Measurements from ENCODE around the gene LRFN2. TPM values are rescaled to one million over a fixed set of nuclear protein-coding genes. Genes with fewer than 3 reads are reported as not detected.

LRFN2 gene
- under 1 TPM in 1 of 2 donors, not detected in 1; 0.06 TPM for total RNA-seq
- under 1 TPM in 1 of 2 donors, not detected in 1; 0.01 TPM for polyA plus RNA-seq
- long read RNA-seq, donor 1, result 0 reads
- long read RNA-seq, donor 2, result 0 reads
- long read RNA-seq, donor 3, result 0 reads
- long read RNA-seq, donor 4, result 0 reads
- long read RNA-seq, donor 5, result 0 reads

DNA sequence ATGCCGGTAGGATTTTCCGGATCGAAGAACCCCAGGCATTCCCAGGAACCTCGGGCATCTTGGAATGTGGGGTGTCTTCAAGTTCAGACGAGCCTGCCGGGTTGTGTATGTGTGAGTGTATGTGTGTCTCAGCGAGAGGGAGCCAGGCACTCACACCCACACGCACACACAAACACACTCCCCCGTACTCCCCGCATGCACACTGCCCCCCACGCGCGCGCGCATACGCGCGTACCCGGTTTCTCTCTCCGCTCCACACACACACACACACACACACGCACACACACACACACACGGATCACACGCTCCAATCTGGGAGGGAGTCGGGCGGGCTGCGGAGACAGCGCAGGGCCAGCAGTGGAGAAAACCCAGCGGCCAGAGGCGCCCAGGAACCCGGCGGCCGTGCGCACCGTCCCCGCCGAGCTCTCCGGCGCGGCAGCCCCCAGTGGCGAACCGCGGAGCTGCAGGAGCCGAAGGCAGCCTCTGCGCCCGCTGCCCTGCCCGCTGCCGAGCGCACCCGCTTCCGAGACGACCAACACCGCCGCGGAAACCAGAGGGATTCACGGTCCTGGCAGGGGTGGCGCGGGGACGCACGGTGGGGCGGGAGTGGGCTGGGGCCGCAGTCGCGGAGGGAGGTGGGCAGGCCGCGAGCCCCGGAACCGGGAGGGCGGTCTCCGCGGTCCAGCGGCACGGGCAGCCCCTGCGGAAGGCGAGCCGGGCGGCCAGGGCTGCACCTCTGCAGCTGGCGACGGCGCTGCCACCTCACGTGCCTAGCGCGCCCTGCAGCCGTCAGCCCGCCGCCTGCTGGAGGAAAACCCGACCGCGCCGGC lies at the start of gene LRFN2:
LRFN2 (minus strand) TSS at position 125 of the 830 bp plus-strand sequence.
- peaks cover 0 to 10% (median 5%) of the 10 kb centered on the region in 5 donors for H3K4me1 ChIP-seq (ENCODE audit: control insufficient read depth in 5 of 5, insufficient read depth in 5 of 5, low read length in 5 of 5)
- H3K36me3 ChIP-seq (ENCODE audit: control insufficient read depth in 4 of 4, insufficient read depth in 4 of 4, low read length in 4 of 4), result no peaks in the 10 kb centered on the region
- ATAC-seq (ENCODE audit: insufficient read depth, low FRiP score) (peak; percentile 91), DNase-seq (peak; percentile 81 to 86 (median 85))
- no peak within 1 kb of the TSS for H3K9ac ChIP-seq (ENCODE audit: insufficient read depth in 1 of 2, low read length in 2 of 2)
- WGBS, 2 donors, result 1% methylated on average over 59 to 89 of the region's 89 CpGs
- TF ChIP-seq, protein P1, sequence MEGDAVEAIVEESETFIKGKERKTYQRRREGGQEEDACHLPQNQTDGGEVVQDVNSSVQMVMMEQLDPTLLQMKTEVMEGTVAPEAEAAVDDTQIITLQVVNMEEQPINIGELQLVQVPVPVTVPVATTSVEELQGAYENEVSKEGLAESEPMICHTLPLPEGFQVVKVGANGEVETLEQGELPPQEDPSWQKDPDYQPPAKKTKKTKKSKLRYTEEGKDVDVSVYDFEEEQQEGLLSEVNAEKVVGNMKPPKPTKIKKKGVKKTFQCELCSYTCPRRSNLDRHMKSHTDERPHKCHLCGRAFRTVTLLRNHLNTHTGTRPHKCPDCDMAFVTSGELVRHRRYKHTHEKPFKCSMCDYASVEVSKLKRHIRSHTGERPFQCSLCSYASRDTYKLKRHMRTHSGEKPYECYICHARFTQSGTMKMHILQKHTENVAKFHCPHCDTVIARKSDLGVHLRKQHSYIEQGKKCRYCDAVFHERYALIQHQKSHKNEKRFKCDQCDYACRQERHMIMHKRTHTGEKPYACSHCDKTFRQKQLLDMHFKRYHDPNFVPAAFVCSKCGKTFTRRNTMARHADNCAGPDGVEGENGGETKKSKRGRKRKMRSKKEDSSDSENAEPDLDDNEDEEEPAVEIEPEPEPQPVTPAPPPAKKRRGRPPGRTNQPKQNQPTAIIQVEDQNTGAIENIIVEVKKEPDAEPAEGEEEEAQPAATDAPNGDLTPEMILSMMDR (IDR thresholded peaks at IDR 0.05; ENCODE audit: control extremely low read depth, extremely low read depth), result peak; percentile 15
- H3K27me3 ChIP-seq (ENCODE audit: control insufficient read depth in 3 of 3, insufficient read depth in 3 of 3, low read length in 2 of 3), result peaks cover 6 to 46% (median 36%) of the 10 kb centered on the region in 3 donors
- H3K4me3 ChIP-seq, result peak within 1 kb of the TSS; percentile 30
- peaks cover 0 to 3% (median 0%) of the 10 kb centered on the region in 4 donors for H3K9me3 ChIP-seq (ENCODE audit: control insufficient read depth in 4 of 4, insufficient read depth in 3 of 4, low read length in 3 of 4)
- no peak within 1 kb of the TSS for H3K27ac ChIP-seq (ENCODE audit: low read depth in 1 of 2, low read length in 1 of 2)

DNA sequence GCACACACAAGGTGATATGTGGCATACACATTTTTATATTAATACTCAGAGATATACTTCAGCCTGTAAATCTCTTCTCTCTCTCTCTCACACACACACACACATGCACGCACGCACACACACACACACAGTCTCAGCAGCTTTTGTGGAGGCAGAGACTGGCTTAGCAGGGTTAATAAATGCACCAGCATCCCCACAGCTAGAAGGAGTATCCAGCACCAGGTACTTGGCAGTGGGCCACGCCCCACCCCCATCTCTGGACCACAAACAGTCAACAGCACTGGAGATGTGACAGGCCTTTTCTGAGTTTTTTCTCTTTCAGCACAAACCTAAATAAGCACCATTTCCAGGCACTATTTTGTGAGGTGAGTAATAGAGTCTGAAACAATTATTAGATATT lies 47.3 kb upstream of the LRFN2 start:
- Histone ChIP-seq H3K36me3 (ENCODE audit: control insufficient read depth in 4 of 4, insufficient read depth in 4 of 4, low read length in 4 of 4) (no peaks in the 10 kb centered on the region), H3K27me3 (ENCODE audit: control insufficient read depth in 3 of 3, insufficient read depth in 3 of 3, low read length in 2 of 3) (no peaks in the 10 kb centered on the region), H3K4me1 (ENCODE audit: control insufficient read depth in 5 of 5, insufficient read depth in 5 of 5, low read length in 5 of 5) (peaks cover 0 to 10% (median 5%) of the 10 kb centered on the region in 5 donors), H3K9ac (ENCODE audit: insufficient read depth in 1 of 2, low read length in 2 of 2) (no peak overlapping the region), H3K4me3 (no peak overlapping the region), H3K9me3 (ENCODE audit: control insufficient read depth in 4 of 4, insufficient read depth in 3 of 4, low read length in 3 of 4) (no peaks in the 10 kb centered on the region), H3K27ac (ENCODE audit: low read depth in 1 of 2, low read length in 1 of 2) (no peak overlapping the region)
- 78 to 86% methylated on average over 3 of the region's 3 CpGs for WGBS, 2 donors
- TF ChIP-seq, protein P1 (IDR thresholded peaks at IDR 0.05; ENCODE audit: control extremely low read depth, extremely low read depth), result no peak
- ATAC-seq (ENCODE audit: insufficient read depth, low FRiP score) (no peak), DNase-seq (no peak)

DNA sequence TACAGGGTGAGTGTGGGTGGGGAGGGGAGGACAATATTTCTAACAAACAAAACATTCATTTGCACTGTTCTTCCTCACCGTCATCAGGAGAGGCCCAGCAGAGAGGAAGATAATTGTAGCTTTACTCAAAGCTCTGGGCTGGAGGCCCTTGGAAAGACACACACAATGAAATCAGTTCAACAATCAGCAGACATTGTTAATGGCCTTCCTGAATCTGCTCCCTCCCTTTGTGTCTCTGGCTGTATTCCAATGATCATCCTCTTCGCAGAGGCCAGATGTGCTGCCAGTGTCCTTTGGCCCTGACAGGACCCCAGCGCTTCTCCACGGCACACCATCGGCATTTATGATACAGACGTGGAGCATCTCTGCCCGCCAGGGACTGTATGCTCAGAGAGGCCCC lies 44.6 kb upstream of the LRFN2 start:
- Histone ChIP-seq H3K27me3 (ENCODE audit: control insufficient read depth in 3 of 3, insufficient read depth in 3 of 3, low read length in 2 of 3) (no peaks in the 10 kb centered on the region), H3K9ac (ENCODE audit: insufficient read depth in 1 of 2, low read length in 2 of 2) (no peak overlapping the region), H3K4me1 (ENCODE audit: control insufficient read depth in 5 of 5, insufficient read depth in 5 of 5, low read length in 5 of 5) (peaks cover 0 to 10% (median 5%) of the 10 kb centered on the region in 5 donors), H3K9me3 (ENCODE audit: control insufficient read depth in 4 of 4, insufficient read depth in 3 of 4, low read length in 3 of 4) (no peaks in the 10 kb centered on the region), H3K4me3 (no peak overlapping the region), H3K36me3 (ENCODE audit: control insufficient read depth in 4 of 4, insufficient read depth in 4 of 4, low read length in 4 of 4) (no peaks in the 10 kb centered on the region), H3K27ac (ENCODE audit: low read depth in 1 of 2, low read length in 1 of 2) (no peak overlapping the region)
- TF ChIP-seq, protein P1 (IDR thresholded peaks at IDR 0.05; ENCODE audit: control extremely low read depth, extremely low read depth), result no peak
- ATAC-seq (ENCODE audit: insufficient read depth, low FRiP score) (no peak), DNase-seq (no peak)
- WGBS, 2 donors, result 63 to 79% methylated on average over 7 of the region's 7 CpGs

All from lung (tissue), 16 donors.